HCT116 (cell line): Measurements from ENCODE around the gene MTCP1. TPM values are rescaled to one million over a fixed set of nuclear protein-coding genes. Genes with fewer than 3 reads are reported as not detected.

Experiments
- ATAC-seq: fragments of 200-7000 bp; cut with Tn5 transposase; 2 replicates; pipeline ENCODE4 v1.9.1; 2020; ENCODE audit warnings: mild to moderate bottlenecking, moderate library complexity
- BruUV-seq: library from RNA; stranded (reverse); fragments of 400-500 nt; replicated peaks from 2 replicates; lab custom pipeline; 2021; lab: Mats Ljungman, UMichigan
- CTCF ChIA-PET: fragments of 300-600 bp; sonication (Branson Sonifier 250); formaldehyde crosslinking; loops from one replicate; lab custom pipeline; 2021; ENCODE audit warnings: antibody characterized with exemption; lab: Charles Lee
- POLR2A ChIA-PET: fragments of 300-600, 350-600 bp; sonication (Branson Sonifier 250); formaldehyde crosslinking; loops from one replicate; lab custom pipeline; 2021; ENCODE audit warnings: antibody characterized with exemption; lab: Charles Lee
- RAD21 ChIA-PET, 2 experiments: fragments of 300-600 bp; sonication (Branson Sonifier 250); formaldehyde crosslinking; loops; one replicate each; lab custom pipeline; 2023; ENCODE audit warnings: low total read pairs in 2 of 2; ENCODE audit not compliant: uncharacterized antibody in 2 of 2, unreplicated experiment in 2 of 2, low non-redundant PET in 1 of 2; lab: Charles Lee
- DNase-seq: peaks from one replicate; pipeline ENCODE4 v3.0.0-alpha.2; 2010; ENCODE audit warnings: low read depth, low spot score
- H2AFZ ChIP-seq: fragments of 200-600 bp; shearing (Covaris generic), sonication (generic); 2 replicates; pipeline ENCODE4 v1.6.1; 2017; ENCODE audit warnings: low read depth, mixed run types, mixed read lengths, antibody characterized with exemption, low read length; ENCODE audit not compliant: poor library complexity, severe bottlenecking
- H3K27ac ChIP-seq: 2 replicates; pipeline ENCODE4 v1.5.1; 2012; ENCODE audit warnings: low read depth, low read length
- H3K27me3 ChIP-seq: fragments of 200-600 bp; sonication (generic); 2 replicates; pipeline ENCODE4 v1.6.1; 2016; ENCODE audit warnings: mixed run types, low read length, mixed read lengths; ENCODE audit not compliant: insufficient read depth
- H3K36me3 ChIP-seq, 2 experiments: fragments of 200-500 bp in 1 of 2; fragments of 200-600 bp in 1 of 2; sonication (Bioruptor generic) in 1 of 2; sonication (generic) in 1 of 2; 2 replicates each; pipeline versions ENCODE4 v1.5.1 to v1.6.1; 2014 to 2016; ENCODE audit warnings: low read length in 2 of 2, inconsistent platforms in 1 of 2, mixed read lengths in 1 of 2, mixed run types in 1 of 2; ENCODE audit not compliant: insufficient read depth in 2 of 2, control insufficient read depth in 1 of 2
- H3K4me1 ChIP-seq, 2 experiments: fragments of 200-600 bp in 1 of 2; sonication (generic) in 1 of 2; 2 replicates each; pipeline versions ENCODE4 v1.5.1 to v1.6.1; 2012 to 2017; ENCODE audit warnings: low read length in 2 of 2, inconsistent platforms in 1 of 2, mild to moderate bottlenecking in 1 of 2, mixed read lengths in 1 of 2, mixed run types in 1 of 2, moderate library complexity in 1 of 2; ENCODE audit not compliant: insufficient read depth in 2 of 2, control insufficient read depth in 1 of 2
- H3K4me2 ChIP-seq: fragments of 200-600 bp; sonication (generic); 2 replicates; pipeline ENCODE4 v1.6.1; 2017; ENCODE audit warnings: mixed run types, low read length, mixed read lengths
- H3K4me3 ChIP-seq, 2 experiments: fragments of 200-600 bp in 1 of 2; sonication (generic) in 1 of 2; replicated peaks in 1 of 2; 2 replicates each; pipeline ENCODE4 v1.5.1; 2011 to 2016; ENCODE audit warnings: low read length in 2 of 2, control low read depth in 1 of 2, low read depth in 1 of 2, mild to moderate bottlenecking in 1 of 2, mixed read lengths in 1 of 2, mixed run types in 1 of 2
- H3K79me2 ChIP-seq: fragments of 200-600 bp; sonication (generic); 2 replicates; pipeline ENCODE4 v1.6.1; 2017; ENCODE audit warnings: mild to moderate bottlenecking, mixed run types, low read length, moderate library complexity, mixed read lengths; ENCODE audit not compliant: insufficient read depth
- H3K9ac ChIP-seq: fragments of 200-600 bp; sonication (generic); 2 replicates; pipeline ENCODE4 v1.6.1; 2016; ENCODE audit warnings: low read length, mixed read lengths
- H3K9me2 ChIP-seq: fragments of 200-600 bp; sonication (generic), shearing (Covaris generic); 2 replicates; pipeline ENCODE4 v1.6.1; 2017; ENCODE audit warnings: mixed run types, mild to moderate bottlenecking, moderate library complexity; ENCODE audit not compliant: insufficient read depth
- H3K9me3 ChIP-seq, 2 experiments: fragments of 200-500 bp in 1 of 2; fragments of 200-600 bp in 1 of 2; sonication (Bioruptor generic) in 1 of 2; sonication (generic) in 1 of 2; 2 replicates each; pipeline ENCODE4 v1.6.1; 2014 to 2017; ENCODE audit warnings: low read length in 2 of 2, mixed read lengths in 2 of 2, inconsistent platforms in 1 of 2, low read depth in 1 of 2, mild to moderate bottlenecking in 1 of 2, mixed run types in 1 of 2, moderate library complexity in 1 of 2; ENCODE audit not compliant: control insufficient read depth in 1 of 2, insufficient read depth in 1 of 2
- H4K20me1 ChIP-seq: fragments of 200-600 bp; sonication (generic), shearing (Covaris generic); 2 replicates; pipeline ENCODE4 v1.6.1; 2017; ENCODE audit warnings: mixed run types, mild to moderate bottlenecking, moderate library complexity; ENCODE audit not compliant: insufficient read depth
- CBX3 ChIP-seq: IDR thresholded peaks from 2 replicates; pipeline ENCODE4 v1.6.1; 2012; ENCODE audit warnings: low read depth
- MAX ChIP-seq: IDR thresholded peaks from 2 replicates; pipeline ENCODE4 v1.6.1; 2012
- intact Hi-C: fragments of 100-400 bp; cut with micrococcal nuclease; formaldehyde crosslinking; loops from 2 replicates; pipeline ENCODE4 v1.10.0; 2022
- total RNA-seq: library from RNA; stranded (reverse); gene quantifications from one replicate; pipeline ENCODE4 v1.2.1, GENCODE V29; 2021; ENCODE audit not compliant: unreplicated experiment
- TF ChIP-seq, protein P1 (sequence below): IDR thresholded peaks from 2 replicates; pipeline ENCODE4 v1.6.1; 2011; ENCODE audit warnings: mild to moderate bottlenecking, low read length, moderate library complexity; ENCODE audit not compliant: insufficient replicate concordance; ENCODE audit errors: extremely low read depth

The MTCP1 gene
- total RNA-seq, 1 experiment from 2014 or later = 10.7 TPM

DNA sequence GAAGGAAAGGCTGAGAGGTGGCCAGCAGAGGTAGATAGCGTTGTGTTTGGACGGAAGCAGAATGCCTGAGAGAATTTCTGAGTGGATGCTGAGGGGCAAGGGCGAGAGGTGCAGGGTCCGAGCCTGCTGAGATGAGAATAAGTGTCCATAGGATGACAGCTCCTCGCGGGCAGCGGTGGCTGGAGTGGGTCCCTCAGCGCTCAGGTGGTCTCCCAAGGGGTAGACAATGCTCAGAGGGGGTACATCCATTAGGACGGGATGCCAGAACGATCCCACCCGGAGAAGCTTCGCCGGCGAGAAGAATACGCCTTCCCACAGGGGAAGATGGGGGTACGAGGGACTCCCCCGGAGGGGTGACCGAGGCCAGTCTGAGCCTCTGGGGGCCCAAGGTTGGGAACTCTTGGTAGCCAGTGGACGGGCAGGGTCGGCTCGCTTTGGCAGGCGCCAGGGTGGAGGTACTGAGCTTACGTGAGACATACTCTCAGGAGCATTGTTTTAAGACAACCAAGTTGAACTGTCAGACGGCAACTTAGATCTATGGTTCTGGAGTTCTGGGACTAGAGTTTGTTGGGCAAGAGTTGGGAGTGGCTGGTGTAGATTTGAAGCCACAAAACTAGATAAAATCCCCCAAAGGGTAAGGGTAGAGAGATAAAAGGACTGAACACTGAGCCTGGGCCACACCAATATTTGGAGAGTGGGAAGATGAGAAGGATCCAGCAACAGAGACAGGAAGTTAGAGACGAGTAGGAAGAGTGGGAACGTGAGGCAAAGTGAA is 16.2 kb upstream of the MTCP1 start:
- peaks cover 0 to 3% of the 10 kb centered on the region in 2 experiments; a peak in 1 of 4 replicates for H3K36me3 ChIP-seq
- ChIA-PET CTCF (interaction anchor here (0.8 to 1.2 kb wide), 2 partner anchors 99 to 169 kb away, joined by 3 read pairs; no protein-coding TSS in a partner anchor), RAD21 (no interaction called here), POLR2A (no interaction called here)
- H3K4me2 ChIP-seq = no peak overlapping the region
- intact Hi-C loops = loop anchor here (1.0 to 10.0 kb wide), 2 partner anchors 106 to 172 kb away; no protein-coding TSS in a partner anchor
- no peak overlapping the region for H3K4me3 ChIP-seq
- no peaks in the 10 kb centered on the region for H3K79me2 ChIP-seq
- H3K27me3 ChIP-seq = no peaks in the 10 kb centered on the region
- ATAC-seq = no peak
- H2AFZ ChIP-seq = no peak overlapping the region
- no peak overlapping the region for H3K27ac ChIP-seq
- no peaks in the 10 kb centered on the region for H3K4me1 ChIP-seq
- no peaks in the 10 kb centered on the region for H4K20me1 ChIP-seq
- H3K9me3 ChIP-seq = no peaks in the 10 kb centered on the region
- H3K9ac ChIP-seq = no peak overlapping the region
- no peak for TF ChIP-seq MAX
- TF ChIP-seq CBX3 = no peak
- TF ChIP-seq, protein P1, sequence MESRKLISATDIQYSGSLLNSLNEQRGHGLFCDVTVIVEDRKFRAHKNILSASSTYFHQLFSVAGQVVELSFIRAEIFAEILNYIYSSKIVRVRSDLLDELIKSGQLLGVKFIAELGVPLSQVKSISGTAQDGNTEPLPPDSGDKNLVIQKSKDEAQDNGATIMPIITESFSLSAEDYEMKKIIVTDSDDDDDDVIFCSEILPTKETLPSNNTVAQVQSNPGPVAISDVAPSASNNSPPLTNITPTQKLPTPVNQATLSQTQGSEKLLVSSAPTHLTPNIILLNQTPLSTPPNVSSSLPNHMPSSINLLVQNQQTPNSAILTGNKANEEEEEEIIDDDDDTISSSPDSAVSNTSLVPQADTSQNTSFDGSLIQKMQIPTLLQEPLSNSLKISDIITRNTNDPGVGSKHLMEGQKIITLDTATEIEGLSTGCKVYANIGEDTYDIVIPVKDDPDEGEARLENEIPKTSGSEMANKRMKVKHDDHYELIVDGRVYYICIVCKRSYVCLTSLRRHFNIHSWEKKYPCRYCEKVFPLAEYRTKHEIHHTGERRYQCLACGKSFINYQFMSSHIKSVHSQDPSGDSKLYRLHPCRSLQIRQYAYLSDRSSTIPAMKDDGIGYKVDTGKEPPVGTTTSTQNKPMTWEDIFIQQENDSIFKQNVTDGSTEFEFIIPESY = no peak
- DNase-seq = no peak
- H3K9me2 ChIP-seq = no peaks in the 10 kb centered on the region
- no TSS peak for BruUV-seq
